ENCODE data around the gene HOXA10.
A peak's percentile ranks its signal among the peaks of the same experiment; 100 is the strongest.

The HOXA10 gene

GRCh38 chr7:27198138-27198841 is 24.2 kb upstream of the HOXA10 start:
- H3K9me3 ChIP-seq (replicated peaks; ENCODE audit: insufficient read depth, low read length) = no peaks in the 10 kb centered on the region
- no peaks in the 10 kb centered on the region for H3K9me2 ChIP-seq (replicated peaks; ENCODE audit: insufficient read depth, low read length)
- H3K79me2 ChIP-seq (ENCODE audit: low read length) = no peaks in the 10 kb centered on the region
- no peak overlapping the region for H3K27ac ChIP-seq (ENCODE audit: low read length)
- TF ChIP-seq, protein P1, sequence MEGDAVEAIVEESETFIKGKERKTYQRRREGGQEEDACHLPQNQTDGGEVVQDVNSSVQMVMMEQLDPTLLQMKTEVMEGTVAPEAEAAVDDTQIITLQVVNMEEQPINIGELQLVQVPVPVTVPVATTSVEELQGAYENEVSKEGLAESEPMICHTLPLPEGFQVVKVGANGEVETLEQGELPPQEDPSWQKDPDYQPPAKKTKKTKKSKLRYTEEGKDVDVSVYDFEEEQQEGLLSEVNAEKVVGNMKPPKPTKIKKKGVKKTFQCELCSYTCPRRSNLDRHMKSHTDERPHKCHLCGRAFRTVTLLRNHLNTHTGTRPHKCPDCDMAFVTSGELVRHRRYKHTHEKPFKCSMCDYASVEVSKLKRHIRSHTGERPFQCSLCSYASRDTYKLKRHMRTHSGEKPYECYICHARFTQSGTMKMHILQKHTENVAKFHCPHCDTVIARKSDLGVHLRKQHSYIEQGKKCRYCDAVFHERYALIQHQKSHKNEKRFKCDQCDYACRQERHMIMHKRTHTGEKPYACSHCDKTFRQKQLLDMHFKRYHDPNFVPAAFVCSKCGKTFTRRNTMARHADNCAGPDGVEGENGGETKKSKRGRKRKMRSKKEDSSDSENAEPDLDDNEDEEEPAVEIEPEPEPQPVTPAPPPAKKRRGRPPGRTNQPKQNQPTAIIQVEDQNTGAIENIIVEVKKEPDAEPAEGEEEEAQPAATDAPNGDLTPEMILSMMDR (IDR thresholded peaks at IDR 0.05; ENCODE audit: low read length) = no peak
- TF ChIP-seq EZH2phosphoT487 (IDR thresholded peaks at IDR 0.05; ENCODE audit: low read length) (no peak), EZH2 (optimal IDR thresholded peaks at IDR 0.05; ENCODE audit: low read depth, low read length) (no peak)
- H3K9ac ChIP-seq (ENCODE audit: low read length) = no peak overlapping the region
- no peak overlapping the region for H3K4me2 ChIP-seq (ENCODE audit: low read depth, low read length)
- no peaks in the 10 kb centered on the region for H3K4me1 ChIP-seq (ENCODE audit: low read length)
- DNase-seq = no peak
- peaks cover 87% of the 10 kb centered on the region for H3K27me3 ChIP-seq (replicated peaks; ENCODE audit: insufficient read depth, low read length)
- no peak overlapping the region for H3K4me3 ChIP-seq (ENCODE audit: low read length)
- 0 out of 2 replicates have a peak, but pooled peaks cover 3% of the 10 kb centered on the region for H4K20me1 ChIP-seq (ENCODE audit: insufficient read depth, low read length)
- no peaks in the 10 kb centered on the region for H3K36me3 ChIP-seq (replicated peaks; ENCODE audit: insufficient read depth, low read length)
- H3F3A ChIP-seq (ENCODE audit: insufficient read depth, low read length) = no peaks in the 10 kb centered on the region
- H2AFZ ChIP-seq (ENCODE audit: low read length) = no peak overlapping the region

DNA sequence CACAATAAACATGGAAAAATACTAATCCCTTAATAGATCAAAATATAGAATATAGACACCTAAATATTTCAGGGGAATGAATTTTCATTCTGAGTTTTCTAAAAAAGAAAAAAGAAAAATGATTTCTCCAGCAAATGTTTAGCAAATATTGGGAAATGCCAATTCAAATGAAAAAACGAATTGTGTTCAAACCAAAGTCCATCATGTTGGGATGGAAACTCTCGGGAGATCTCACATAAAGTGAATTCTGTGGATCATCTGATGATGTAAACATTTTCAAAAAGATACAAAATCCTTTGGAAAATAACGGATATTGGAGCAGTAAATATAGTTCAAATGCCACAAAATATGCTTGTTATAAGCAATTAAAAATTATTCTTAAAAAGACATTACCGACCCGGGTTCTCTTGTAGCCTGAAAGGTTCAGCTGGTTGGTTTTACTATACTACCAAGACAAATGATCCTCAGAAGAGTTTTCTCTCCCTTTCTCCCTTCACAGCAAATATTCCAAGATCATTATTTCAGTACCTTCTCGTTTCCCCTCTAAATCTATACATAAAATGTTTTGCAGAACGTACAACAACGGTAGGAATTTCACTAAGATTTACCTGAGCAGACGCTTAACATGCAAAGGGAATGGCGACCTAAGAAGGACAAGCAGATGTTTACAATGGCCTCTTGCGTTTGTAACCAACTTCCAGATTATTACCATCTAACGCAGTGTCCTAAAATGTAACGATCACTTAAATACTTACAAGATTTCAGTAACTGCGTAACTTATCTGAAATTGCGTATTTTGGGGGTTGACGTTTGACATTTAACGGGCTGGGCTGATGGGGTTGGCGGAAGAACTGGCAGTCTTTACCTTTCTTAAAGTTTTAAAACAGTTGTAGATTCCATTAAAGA is 23.3 kb upstream of the HOXA10 start:
- Histone ChIP-seq H3K79me2 (ENCODE audit: low read length) (no peaks in the 10 kb centered on the region), H3K27ac (ENCODE audit: low read length) (no peak overlapping the region), H3F3A (ENCODE audit: insufficient read depth, low read length) (no peaks in the 10 kb centered on the region), H3K27me3 (replicated peaks; ENCODE audit: insufficient read depth, low read length) (peaks cover 87% of the 10 kb centered on the region), H2AFZ (ENCODE audit: low read length) (no peak overlapping the region), H3K9ac (ENCODE audit: low read length) (no peak overlapping the region), H3K9me2 (replicated peaks; ENCODE audit: insufficient read depth, low read length) (no peaks in the 10 kb centered on the region), H3K9me3 (replicated peaks; ENCODE audit: insufficient read depth, low read length) (no peaks in the 10 kb centered on the region), H3K4me3 (ENCODE audit: low read length) (no peak overlapping the region), H4K20me1 (ENCODE audit: insufficient read depth, low read length) (0 out of 2 replicates have a peak, but pooled peaks cover 3% of the 10 kb centered on the region), H3K4me1 (ENCODE audit: low read length) (no peaks in the 10 kb centered on the region), H3K36me3 (replicated peaks; ENCODE audit: insufficient read depth, low read length) (no peaks in the 10 kb centered on the region), H3K4me2 (ENCODE audit: low read depth, low read length) (no peak overlapping the region)
- TF ChIP-seq EZH2phosphoT487 (IDR thresholded peaks at IDR 0.05; ENCODE audit: low read length) = no peak
- TF ChIP-seq EZH2 (optimal IDR thresholded peaks at IDR 0.05; ENCODE audit: low read depth, low read length) = no peak
- TF ChIP-seq, protein P1 (IDR thresholded peaks at IDR 0.05; ENCODE audit: low read length) = no peak
- DNase-seq = no peak

- H3K27me3 ChIP-seq (replicated peaks; ENCODE audit: insufficient read depth, low read length) = peaks cover 86% of the 10 kb centered on the region
- no peaks in the 10 kb centered on the region for H3K9me2 ChIP-seq (replicated peaks; ENCODE audit: insufficient read depth, low read length)
- no peaks in the 10 kb centered on the region for H3K4me1 ChIP-seq (ENCODE audit: low read length)
- H3K4me2 ChIP-seq (ENCODE audit: low read depth, low read length) = no peak overlapping the region
- H3K27ac ChIP-seq (ENCODE audit: low read length) = no peak overlapping the region
- TF ChIP-seq, protein P1 (IDR thresholded peaks at IDR 0.05; ENCODE audit: low read length) = peak; percentile 74
- TF ChIP-seq EZH2 (optimal IDR thresholded peaks at IDR 0.05; ENCODE audit: low read depth, low read length) = no peak
- no peaks in the 10 kb centered on the region for H3F3A ChIP-seq (ENCODE audit: insufficient read depth, low read length)
- H3K79me2 ChIP-seq (ENCODE audit: low read length) = no peaks in the 10 kb centered on the region
- H3K9me3 ChIP-seq (replicated peaks; ENCODE audit: insufficient read depth, low read length) = no peaks in the 10 kb centered on the region
- no peak overlapping the region for H3K4me3 ChIP-seq (ENCODE audit: low read length)
- no peak overlapping the region for H2AFZ ChIP-seq (ENCODE audit: low read length)
- no peaks in the 10 kb centered on the region for H3K36me3 ChIP-seq (replicated peaks; ENCODE audit: insufficient read depth, low read length)
- 0 out of 2 replicates have a peak, but pooled peaks cover 3% of the 10 kb centered on the region for H4K20me1 ChIP-seq (ENCODE audit: insufficient read depth, low read length)
- peak; percentile 75 for DNase-seq
- H3K9ac ChIP-seq (ENCODE audit: low read length) = no peak overlapping the region
These were observed 22.2 kb upstream of the HOXA10 start for GRCh38 chr7:27196287-27196767.

All from MM.1S (cell line).